GM18951 (cell line): Measurements from ENCODE around the gene ZNF438.

ENCODE experiments used
- POLR2A ChIP-seq: IDR thresholded peaks from 4 replicates; pipeline ENCODE4 v1.6.1; 2011; ENCODE audit warnings: mild to moderate bottlenecking; ENCODE audit not compliant: insufficient read length, insufficient read depth; ENCODE audit errors: extremely low read depth
- in situ Hi-C: fragments of 300-500 bp; cut with MboI; formaldehyde crosslinking; loops from one replicate; pipeline ENCODE4 v1.12.0; 2022; ENCODE audit warnings: low sequenced_read_pairs, mixed read lengths, inconsistent platforms; ENCODE audit not compliant: unreplicated experiment

The ZNF438 gene

DNA sequence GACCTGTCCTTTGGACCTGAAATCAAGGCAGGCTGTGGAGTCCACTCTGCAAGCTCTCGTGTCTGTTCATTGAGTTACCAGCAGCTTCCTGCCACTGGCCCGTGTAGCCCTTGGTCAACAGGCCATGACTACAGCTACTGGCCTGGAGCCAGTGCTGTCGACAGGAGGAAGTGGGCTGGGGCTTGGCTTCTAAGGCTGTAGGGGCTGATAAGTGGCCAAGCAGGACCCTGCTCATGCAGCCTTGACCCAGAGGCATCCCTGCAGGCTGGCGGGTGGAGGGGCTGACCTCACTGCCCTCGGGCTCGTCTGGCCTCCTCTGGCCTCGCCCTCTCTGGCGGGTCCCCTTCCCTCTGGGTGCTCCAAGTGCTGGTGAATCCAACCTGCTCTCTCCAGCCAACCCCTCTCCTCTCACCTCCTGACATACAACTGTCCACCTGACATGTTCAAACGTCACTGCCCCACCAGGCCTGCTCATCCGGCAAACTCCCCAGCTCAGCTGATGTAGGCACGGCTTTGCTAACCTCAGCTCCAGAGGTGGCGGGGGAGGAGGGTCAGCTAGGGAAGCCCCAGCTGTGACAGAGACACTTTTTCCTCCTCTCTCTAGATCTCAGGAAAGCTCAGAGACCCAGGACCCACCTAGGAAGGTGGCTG lies 213.5 kb downstream of the ZNF438 start:
- TF ChIP-seq POLR2A, result no peak
- in situ Hi-C loops, result no loop called here

DNA sequence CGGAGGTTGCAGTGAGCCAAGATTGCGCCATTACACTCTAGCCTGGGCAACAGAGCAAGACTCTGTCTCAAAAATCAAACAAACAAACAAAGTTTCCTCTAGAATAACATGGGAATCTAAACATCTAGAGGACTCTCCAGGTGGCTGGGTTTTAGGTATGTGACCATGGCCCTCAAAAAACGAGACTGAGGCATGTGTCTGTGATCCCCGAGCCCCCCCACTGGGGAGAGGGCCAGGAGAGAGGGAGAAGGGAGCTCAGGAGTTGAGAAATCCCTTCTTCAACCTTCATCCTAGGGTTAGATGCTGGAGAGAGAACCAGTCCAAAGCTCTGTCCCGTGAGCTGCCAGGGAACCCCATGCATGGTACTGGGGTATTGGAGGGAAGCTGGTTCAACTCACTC lies 214.1 kb downstream of the ZNF438 start:
- TF ChIP-seq POLR2A, result no peak
- in situ Hi-C loops, result no loop called here

DNA sequence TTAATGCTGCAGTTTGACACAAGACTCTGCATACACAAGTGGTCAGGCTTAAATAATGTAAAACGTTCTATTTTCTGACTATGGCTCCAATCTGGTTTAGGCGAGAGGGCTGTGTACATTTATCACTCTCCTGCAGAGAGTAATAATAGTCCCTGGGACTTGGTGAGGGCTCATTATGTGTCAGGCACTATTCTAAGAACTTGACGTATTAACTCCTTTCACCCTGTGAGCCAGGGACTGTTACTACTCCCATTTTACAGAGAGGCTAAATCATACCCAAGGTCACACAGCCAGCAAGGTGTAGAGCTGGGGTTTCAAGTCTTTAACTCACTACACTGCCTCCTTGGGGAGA lies 214.9 kb downstream of the ZNF438 start:
- in situ Hi-C loops, result no loop called here
- no peak for TF ChIP-seq POLR2A

DNA sequence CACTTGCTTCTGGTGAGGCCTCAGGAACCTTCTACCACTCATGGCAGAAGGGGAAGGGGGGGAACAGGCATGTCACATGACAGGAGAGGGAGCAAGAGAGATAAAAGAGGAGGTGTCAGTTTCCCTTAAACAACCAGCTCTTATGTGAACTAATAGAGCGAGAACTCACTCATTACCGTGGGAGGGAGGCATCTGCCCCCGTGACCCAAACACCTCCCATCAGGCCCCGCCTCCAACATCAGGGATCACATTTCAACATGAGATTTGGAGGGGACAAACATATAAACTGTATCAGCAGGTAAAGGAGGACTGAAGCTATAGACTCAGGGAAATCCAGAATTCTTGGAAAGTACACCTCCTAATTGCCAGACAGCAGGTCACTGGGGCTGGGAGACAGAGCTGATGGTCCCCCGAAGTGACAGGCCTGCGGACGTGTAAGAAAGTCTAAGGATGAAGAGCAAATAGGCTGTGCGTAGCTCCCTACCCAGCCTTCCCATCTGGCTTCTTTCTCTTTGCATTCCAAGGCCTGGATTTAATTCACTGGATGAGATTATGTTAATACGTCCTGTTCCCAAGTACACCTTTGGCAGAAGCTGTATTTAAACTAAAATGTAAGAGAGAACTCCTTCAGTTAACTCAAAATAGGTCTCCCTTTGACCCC lies 215.4 kb downstream of the ZNF438 start:
- TF ChIP-seq POLR2A, result no peak
- in situ Hi-C loops, result no loop called here

DNA sequence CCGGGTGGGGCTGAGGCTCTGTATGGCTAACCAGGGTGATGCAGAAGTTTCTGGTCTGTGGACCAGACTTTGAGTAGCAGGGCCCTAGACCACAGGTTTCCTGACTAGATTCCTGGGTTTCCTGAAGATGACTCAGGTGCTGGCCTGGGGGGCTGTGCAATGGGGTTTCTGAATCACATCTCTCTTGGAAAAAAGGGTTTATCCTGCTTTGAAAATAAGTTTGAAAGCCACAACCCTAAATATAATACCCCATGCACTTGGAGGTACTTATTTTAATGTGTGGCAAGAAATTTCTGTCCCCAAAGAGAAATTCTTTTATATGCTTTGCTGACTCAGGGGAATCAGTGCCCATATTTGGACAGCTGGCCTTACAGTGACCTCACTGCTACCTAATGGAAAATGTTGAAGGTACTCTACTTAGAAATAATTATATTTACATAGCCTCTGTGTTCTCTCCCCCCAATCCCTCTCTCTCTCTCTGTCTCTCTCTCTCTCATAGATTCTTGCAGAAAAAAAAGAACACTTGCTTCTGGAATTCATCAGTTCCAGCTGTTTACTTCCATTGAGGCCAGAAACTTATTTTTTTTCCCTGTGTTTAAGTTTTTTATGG lies 217.7 kb downstream of the ZNF438 start:
- in situ Hi-C loops, result no loop called here
- TF ChIP-seq POLR2A, result no peak

DNA sequence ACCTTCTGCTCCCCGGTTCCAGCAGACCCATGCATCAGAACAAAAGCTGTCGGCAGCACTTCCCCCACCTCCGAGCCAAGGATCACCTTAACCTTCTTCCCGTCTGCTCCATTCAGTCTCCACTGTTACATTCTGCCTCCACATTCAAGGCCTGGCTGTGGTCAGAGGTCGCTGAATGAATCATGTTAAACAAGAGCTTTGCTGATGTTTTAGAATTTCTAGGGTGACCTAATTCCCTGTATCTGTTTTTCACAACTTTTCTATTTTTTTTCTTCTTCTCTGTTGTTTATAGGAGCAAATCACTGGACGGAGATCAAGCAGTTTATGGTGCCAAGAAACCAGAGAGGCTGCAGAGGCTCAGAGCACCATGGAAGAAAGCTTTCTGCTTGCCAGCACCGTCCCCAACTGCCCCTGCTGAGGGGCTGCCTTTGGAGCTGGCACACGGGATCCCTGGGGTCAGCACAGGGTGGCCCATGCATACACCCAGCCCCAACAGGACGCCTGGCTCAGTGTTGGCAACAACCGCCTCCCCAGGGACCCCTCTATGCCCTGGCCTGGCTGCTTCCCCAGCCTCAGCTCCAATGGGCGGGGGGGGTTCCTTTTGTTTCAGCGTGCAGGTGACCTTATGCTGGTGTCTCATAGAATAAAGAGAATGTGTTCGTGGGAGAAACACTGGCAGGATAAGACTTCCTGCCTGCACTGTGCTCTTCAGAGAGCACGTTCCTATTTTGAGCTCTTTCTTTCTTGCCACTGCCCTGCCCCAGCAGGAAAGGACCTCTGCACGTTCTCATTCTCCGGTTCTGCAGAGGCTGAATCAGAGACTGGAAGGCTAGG lies 219.4 kb downstream of the ZNF438 start:
- in situ Hi-C loops, result no loop called here
- TF ChIP-seq POLR2A, result no peak

DNA sequence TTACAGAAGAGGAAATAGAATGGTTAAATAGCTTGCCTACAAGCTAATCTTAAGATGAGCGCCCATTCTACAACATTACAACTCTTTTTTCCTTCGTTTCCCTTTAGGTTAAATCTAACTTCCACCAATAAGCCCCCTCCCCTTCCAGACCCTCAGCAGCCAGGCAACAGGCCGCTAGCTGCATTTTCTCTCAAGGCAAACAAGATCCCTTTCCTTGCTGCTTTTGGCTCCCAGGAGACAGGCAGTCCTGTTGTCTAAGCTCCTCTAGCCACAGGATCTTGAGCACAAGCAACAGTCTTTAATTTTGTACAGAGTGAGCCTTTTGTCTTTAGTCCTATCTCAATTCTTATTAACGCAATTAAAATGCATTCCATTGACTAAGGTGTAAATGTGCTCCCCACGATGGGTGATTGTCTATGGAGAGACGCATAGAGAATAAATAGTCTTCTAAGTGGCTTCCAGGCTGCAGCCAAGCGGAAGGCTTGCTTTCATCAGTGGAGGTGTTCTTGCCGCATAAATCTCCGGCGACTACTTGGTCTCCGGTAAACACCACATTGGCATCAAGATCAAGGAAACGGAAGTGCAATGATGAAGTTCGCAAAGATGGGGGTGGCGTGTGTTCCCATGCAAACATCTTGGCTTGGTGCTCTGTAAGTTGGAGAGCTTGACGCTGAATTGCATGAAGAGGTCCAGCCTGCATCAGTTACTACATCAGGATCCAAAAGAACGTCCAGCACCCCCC lies 220.2 kb downstream of the ZNF438 start:
- in situ Hi-C loops, result no loop called here
- no peak for TF ChIP-seq POLR2A

DNA sequence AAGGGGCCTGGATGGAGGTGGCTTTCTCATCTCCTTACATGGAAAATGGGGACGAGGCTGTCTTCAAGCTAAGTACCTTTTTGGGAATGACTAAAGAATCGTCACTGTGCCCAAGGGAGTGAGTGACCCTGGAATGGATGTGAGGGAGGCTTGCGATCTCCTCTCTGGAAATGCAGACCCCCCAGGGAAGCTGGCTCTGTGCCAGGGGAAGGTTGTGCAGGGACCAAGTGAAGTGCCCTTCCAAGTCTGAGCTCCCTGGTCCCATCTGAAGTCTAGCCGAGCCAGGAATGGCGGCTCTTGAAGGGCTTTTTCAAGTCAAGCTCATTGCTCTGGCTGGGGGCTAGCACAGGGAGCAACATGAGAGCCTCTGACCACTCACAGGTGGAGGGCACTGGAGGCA lies 221.2 kb downstream of the ZNF438 start:
- in situ Hi-C loops, result no loop called here
- no peak for TF ChIP-seq POLR2A

DNA sequence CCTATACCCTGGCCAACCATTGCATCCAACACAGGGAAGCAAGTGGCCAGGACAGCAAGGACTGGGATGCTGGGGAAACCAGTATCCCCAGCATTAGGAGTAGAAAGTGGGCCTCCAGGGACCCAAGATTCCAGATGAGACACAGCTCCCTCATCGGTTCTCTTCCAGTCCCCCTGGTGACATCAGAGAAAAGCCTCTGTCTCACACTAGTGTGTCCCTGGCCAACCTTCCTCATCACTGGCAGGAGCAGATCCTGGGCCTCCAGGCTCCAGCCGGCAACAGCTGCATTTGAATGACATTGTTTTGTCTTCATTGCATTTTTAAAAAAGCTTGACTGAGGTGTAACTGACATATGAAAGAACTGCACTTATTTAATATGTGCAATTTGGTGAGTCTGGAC lies 224.8 kb downstream of the ZNF438 start:
- in situ Hi-C loops, result no loop called here
- no peak for TF ChIP-seq POLR2A

DNA sequence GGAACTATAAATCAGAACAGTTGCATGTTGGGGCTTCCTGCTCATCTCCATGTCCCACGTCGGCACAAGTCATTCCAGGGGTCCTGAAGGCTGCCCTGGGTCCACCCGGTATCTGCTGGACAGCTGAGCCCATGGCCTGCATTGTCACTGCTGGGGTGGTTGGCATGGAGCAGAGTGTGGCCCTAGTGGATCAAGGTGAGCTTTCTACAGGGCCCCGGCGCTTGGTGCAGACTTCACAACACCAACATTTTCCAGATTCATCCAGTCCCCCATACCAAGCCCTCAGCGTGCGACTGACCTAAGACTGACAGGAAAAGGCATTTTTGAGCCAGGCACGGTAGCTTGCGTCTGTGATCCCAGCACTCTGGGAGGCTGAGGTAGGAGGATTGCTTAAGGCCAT lies 226.6 kb downstream of the ZNF438 start:
- TF ChIP-seq POLR2A, result no peak
- in situ Hi-C loops, result no loop called here

DNA sequence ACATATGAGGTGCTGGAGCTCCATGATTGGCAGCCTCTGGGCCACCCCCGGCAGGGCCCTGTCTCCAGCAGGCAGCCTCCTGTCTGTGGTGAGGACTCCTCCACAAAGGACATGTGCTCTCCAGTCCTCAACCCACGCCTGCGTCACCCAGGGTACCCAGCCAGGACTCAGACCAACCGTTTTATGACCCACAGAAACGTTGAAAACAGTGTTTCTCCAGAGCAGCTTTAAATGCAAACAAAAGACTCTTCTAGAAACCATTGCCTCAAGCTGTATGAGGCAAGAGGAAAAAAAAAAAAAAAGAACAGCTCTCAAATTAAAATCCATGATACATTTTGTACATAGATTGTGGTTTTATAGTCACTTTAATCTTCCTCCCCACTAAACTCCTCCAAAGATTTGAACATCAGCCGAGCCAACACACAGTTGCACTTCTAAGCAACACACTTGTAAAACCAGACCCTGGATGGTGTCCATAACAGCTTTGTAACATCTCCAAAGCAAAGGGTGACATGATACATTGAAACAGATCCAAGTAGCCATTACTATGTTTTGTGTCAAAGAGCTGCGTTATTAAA lies 227.1 kb downstream of the ZNF438 start:
- TF ChIP-seq POLR2A, result no peak
- in situ Hi-C loops, result no loop called here

DNA sequence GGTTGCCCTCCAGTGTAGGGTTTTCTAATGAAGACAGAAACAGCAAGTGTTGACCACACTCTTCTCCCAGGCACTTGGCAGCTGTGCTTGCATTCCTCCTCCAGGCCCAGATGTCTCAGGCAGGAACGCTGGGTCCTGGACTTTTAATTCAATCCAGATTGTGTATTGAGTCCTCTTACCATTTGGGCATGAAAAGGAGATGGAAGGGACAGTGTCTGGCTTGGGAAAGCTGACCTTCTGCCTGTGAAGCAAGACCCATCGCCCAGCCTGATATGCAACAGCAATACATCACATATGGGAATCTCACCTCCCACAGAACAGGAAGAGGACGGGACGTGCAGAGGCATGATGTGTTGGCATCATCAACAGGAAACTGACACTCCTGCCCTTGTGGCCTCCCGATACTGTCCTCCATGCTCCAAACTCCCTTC lies 227.8 kb downstream of the ZNF438 start:
- in situ Hi-C loops, result no loop called here
- TF ChIP-seq POLR2A, result no peak
